ENCODE data around the gene GFAP.

GFAP gene

DNA sequence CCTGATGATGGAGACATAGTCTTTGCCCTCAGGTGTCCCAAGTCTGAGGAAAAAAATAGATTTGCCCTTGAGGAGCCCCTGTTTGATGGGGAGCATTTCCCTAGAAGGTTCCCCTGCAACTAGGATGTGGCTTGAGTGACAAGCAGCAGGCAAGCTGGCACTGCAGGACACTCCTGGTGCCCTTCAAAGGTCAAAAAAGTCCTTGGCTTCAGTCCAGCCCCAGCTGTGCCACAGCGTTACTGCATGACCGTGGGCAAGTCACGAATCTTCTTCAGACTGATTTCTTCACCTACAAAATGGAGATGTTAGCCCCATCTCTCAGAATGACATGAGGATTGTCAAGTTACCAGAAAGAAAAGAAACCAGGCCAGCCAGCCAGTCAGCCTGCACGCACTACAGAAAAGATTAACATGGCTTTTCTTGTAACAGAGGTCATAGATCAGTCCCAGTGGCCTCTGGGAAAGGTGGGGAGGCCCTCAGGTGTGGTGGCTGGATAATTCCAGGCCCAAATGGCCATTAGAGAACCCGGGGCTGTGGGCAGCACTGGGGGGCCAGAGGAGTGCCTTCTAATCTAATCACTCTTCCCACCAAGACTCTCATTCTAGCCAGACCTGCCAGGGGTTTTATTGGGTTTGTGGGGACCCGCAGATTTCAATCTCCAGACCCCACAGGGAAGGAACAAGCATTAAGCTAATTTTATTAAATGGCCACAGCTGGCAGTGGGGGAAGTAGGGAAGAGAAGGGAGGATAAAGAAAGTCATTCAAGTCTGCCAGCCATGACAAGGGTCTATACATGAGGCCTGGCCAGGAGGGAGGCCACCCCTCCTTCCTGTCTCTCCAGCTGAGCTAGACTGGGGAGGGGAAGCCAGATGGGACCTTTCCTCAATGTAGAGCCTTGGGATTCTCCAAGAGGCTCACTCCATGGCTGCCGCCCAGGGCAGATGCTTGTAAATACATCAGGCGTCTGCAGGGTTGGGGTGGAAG lies 42.0 kb upstream of the GFAP start:
- POLR2A ChIA-PET: interaction anchor here (1.9 kb wide), 1 partner anchor 11 kb away, joined by 8 read pairs; no protein-coding TSS in a partner anchor
- TF ChIP-seq SUZ12 (IDR thresholded peaks at IDR 0.05) (no peak), SP1 (IDR thresholded peaks at IDR 0.05) (no peak), FOXK2 (IDR thresholded peaks at IDR 0.05) (no peak), FOXA1 (IDR thresholded peaks at IDR 0.05) (no peak), ZNF384 (IDR thresholded peaks at IDR 0.05) (no peak), CTBP1 (IDR thresholded peaks at IDR 0.05; ENCODE audit: borderline replicate concordance) (no peak), NFRKB (IDR thresholded peaks at IDR 0.05) (no peak), PKNOX1 (IDR thresholded peaks at IDR 0.05) (no peak), BHLHE40 (IDR thresholded peaks at IDR 0.05; ENCODE audit: borderline replicate concordance) (no peak), ELF4 (IDR thresholded peaks at IDR 0.05) (no peak), TARDBP (IDR thresholded peaks at IDR 0.05) (no peak), L3MBTL2 (conservative IDR thresholded peaks at IDR 0.05) (no peak), FOXM1 (IDR thresholded peaks at IDR 0.05; ENCODE audit: borderline replicate concordance) (no peak), LEF1 (IDR thresholded peaks at IDR 0.05; ENCODE audit: borderline replicate concordance) (no peak), ARNT (IDR thresholded peaks at IDR 0.05) (no peak), HDGF (IDR thresholded peaks at IDR 0.05; ENCODE audit: borderline replicate concordance) (no peak)
- DNase-seq (ENCODE audit: extremely low spot score): no peak
- CTCF ChIA-PET: no interaction called here

DNA sequence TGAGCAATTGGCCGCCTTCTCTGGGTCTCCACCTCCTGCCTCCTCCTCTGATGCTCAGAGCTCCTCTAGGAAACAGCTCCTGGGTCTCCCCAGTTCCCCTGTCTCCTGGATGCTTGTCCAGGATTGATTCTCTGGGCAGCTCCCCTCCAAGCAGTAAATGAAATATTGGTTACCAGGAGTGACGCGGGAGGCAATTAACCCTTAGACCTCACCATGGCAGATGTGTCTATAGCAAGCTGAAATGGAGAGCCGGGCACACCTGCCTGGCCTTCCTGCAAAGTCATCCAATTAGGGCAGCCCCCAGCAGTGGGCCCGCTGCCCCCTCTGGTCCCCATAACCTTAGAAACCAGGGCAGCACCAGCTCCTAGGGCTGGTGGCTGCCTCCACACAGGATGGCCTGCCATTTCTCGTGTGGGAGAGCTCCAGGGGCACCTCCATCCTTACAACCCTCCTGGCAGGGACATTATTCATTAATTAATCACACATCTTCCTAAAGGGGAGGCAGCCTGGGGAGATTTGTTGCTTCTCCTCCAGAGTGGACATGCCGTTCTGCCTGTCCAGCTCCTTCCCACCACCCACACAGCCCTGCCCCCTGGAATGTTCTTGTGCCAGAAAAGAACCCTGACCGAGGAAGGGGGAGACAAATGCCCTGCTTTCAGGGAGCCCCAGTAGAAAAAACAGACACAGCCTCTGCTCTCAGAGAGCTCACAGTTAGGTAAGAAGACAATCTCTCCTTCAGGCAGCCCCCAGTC lies 40.5 kb upstream of the GFAP start:
- ChIA-PET CTCF (interaction anchor here (1.3 kb wide), 1 partner anchor 35 kb away, joined by 3 read pairs; no protein-coding TSS in a partner anchor), POLR2A (interaction anchor here (1.2 to 1.9 kb wide), 3 partner anchors 9 to 65 kb away, joined by 3 to 8 read pairs (median 4); partner anchors contain the start of gene C1QL1)
- DNase-seq (ENCODE audit: extremely low spot score): no peak

GRCh38 chr17:44952946-44953475 lies 37.7 kb upstream of the GFAP start:
- no peak for DNase-seq (ENCODE audit: extremely low spot score)
- CTCF ChIA-PET: interaction anchor here (1.1 to 2.4 kb wide), 3 partner anchors 9 to 33 kb away, joined by 3 to 6 read pairs (median 5); no protein-coding TSS in a partner anchor
- POLR2A ChIA-PET: interaction anchor here (1.3 kb wide), 1 partner anchor 98 kb away, joined by 3 read pairs; the partner anchor contains the start of gene DCAKD
- TF ChIP-seq TARDBP (IDR thresholded peaks at IDR 0.05): no peak
- TF ChIP-seq FOXM1 (IDR thresholded peaks at IDR 0.05; ENCODE audit: borderline replicate concordance): no peak
- TF ChIP-seq ARNT (IDR thresholded peaks at IDR 0.05): no peak
- no peak for TF ChIP-seq HDGF (IDR thresholded peaks at IDR 0.05; ENCODE audit: borderline replicate concordance)
- TF ChIP-seq FOXA1 (IDR thresholded peaks at IDR 0.05): no peak
- no peak for TF ChIP-seq SP1 (IDR thresholded peaks at IDR 0.05)
- no peak for TF ChIP-seq L3MBTL2 (conservative IDR thresholded peaks at IDR 0.05)
- no peak for TF ChIP-seq CTBP1 (IDR thresholded peaks at IDR 0.05; ENCODE audit: borderline replicate concordance)
- TF ChIP-seq LEF1 (IDR thresholded peaks at IDR 0.05; ENCODE audit: borderline replicate concordance): no peak
- no peak for TF ChIP-seq ZNF384 (IDR thresholded peaks at IDR 0.05)

More for the DNA sequence above, 40.5 kb upstream of the GFAP start:
- TF ChIP-seq FOXM1 (IDR thresholded peaks at IDR 0.05; ENCODE audit: borderline replicate concordance) (no peak), SUZ12 (IDR thresholded peaks at IDR 0.05) (no peak), ELF4 (IDR thresholded peaks at IDR 0.05) (no peak), ARNT (IDR thresholded peaks at IDR 0.05) (no peak), L3MBTL2 (conservative IDR thresholded peaks at IDR 0.05) (no peak), ZNF384 (IDR thresholded peaks at IDR 0.05) (no peak), FOXA1 (IDR thresholded peaks at IDR 0.05) (no peak), HDGF (IDR thresholded peaks at IDR 0.05; ENCODE audit: borderline replicate concordance) (no peak), PKNOX1 (IDR thresholded peaks at IDR 0.05) (no peak), BHLHE40 (IDR thresholded peaks at IDR 0.05; ENCODE audit: borderline replicate concordance) (no peak), CTBP1 (IDR thresholded peaks at IDR 0.05; ENCODE audit: borderline replicate concordance) (no peak), SP1 (IDR thresholded peaks at IDR 0.05) (no peak), NFRKB (IDR thresholded peaks at IDR 0.05) (no peak), LEF1 (IDR thresholded peaks at IDR 0.05; ENCODE audit: borderline replicate concordance) (no peak), FOXK2 (IDR thresholded peaks at IDR 0.05) (no peak)

DNA sequence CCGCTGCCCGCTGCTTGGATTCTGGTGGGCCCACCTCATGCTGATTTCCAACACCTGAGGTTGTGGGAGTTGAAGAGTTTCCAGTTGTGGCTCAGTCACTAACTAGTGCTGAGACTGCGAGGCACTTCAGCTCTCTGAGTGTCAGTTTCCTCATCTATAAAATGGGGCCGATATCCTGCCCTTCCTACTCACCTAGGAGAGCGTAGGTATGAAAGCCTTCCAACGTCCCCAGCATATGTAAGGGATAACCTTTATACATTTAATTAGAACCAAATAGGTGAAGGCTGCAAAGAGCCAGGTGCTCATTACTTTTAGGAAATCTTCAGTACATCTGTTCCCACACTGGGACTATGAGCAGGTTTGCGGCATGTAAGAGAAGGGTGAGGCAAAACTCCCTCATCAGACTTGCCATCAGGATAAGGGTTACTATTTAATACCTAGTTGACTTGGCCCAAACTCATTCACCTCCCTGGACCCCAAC lies 33.1 kb upstream of the GFAP start:
- CTCF ChIA-PET: no interaction called here
- no peak for DNase-seq (ENCODE audit: extremely low spot score)
- POLR2A ChIA-PET: interaction anchor here (1.1 to 2.1 kb wide), 3 partner anchors 12 to 102 kb away, joined by 4 to 6 read pairs (median 4); partner anchors contain the start of gene C1QL1
- TF ChIP-seq PKNOX1 (IDR thresholded peaks at IDR 0.05) (no peak), BHLHE40 (IDR thresholded peaks at IDR 0.05; ENCODE audit: borderline replicate concordance) (no peak), L3MBTL2 (conservative IDR thresholded peaks at IDR 0.05) (no peak), NFRKB (IDR thresholded peaks at IDR 0.05) (no peak)
